ENCODE results near the gene C6. TPM values are rescaled to one million over a fixed set of nuclear protein-coding genes. Genes with fewer than 3 reads are reported as not detected.

The C6 gene
- polyA plus RNA-seq, 3 donors = not detected

DNA sequence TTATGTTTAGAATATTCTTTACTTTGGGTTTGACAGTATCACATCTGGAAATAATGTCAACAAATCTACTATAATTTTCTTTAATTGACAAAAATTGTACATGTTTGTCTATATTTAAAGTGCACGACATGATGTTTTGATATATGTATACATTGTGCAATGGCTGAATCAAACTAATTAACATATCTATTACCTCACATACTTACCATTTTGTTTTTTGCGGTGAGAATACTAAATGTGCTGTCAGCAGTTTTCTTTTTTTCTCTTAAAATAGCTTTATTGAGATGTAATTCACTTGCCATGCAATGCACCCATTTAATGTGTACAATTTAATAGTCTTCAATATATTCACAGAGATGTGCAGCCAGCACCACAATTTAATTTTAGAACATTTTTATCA lies 10.6 kb upstream of the C6 start:
- H3K36me3 ChIP-seq (replicated peaks in 1 of 2; ENCODE audit: control insufficient read depth in 1 of 2, insufficient read depth in 2 of 2, low read length in 2 of 2) = no peaks in the 10 kb centered on the region

DNA sequence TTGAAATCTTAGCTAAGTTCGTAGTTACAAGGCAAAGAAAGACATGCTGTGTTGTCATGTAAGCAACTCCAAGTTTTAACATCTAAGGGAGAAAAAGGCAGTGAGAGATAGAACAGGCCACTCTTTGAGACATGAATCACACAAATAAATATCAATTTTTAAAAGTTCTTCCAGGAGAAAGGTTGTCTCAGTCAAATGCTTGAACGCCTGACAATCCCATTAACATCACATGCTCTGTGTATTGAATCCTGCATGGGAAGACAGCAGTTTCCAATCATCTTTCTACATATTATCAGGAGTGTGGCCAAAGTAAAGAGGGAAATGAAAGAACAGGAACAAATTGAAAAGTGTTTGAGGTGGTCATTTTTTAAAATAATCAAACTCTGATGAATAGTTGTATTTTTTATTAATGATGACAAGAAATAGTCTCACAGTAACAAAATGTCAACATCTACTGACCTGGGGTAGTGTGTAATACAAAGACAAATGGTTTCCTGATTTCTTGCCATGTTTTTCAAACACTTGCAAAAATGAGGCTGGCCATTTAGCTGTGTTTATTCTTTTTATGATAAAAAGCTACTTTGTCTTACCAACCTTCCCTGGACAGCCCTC lies 6.4 kb upstream of the C6 start:
- Mint-ChIP-seq H3K36me3 (no peaks in the 10 kb centered on the region), H3K27ac (no peak overlapping the region), H3K4me1 (no peaks in the 10 kb centered on the region), H3K27me3 (ENCODE audit: low read depth in 3 of 3) (no peaks in the 10 kb centered on the region), H3K4me3 (no peak overlapping the region), H3K9me3 (peaks cover 0 to 3% (median 2%) of the 10 kb centered on the region in 7 donors)
- Histone ChIP-seq H4K20me1 (ENCODE audit: insufficient read depth, low read length) (no peaks in the 10 kb centered on the region), H3K79me2 (ENCODE audit: insufficient read depth, low read length) (no peaks in the 10 kb centered on the region), H2AFZ (ENCODE audit: insufficient read depth, low read depth, low read length, poor library complexity, severe bottlenecking) (no peak overlapping the region), H3K4me3 (replicated peaks in 1 of 3; ENCODE audit: low read depth in 2 of 3, low read length in 3 of 3) (no peak overlapping the region), H3K27ac (ENCODE audit: low read depth in 1 of 2, low read length in 2 of 2) (no peak overlapping the region), H3K9me3 (replicated peaks in 1 of 2; ENCODE audit: control insufficient read depth in 1 of 2, insufficient read depth in 1 of 2, low read length in 2 of 2) (peaks cover 0 to 6% of the 10 kb centered on the region in 2 donors), H3K9ac (ENCODE audit: insufficient read depth, low read length, poor library complexity, severe bottlenecking) (no peak overlapping the region), H3K4me2 (replicated peaks; ENCODE audit: extremely low read depth, low read length, poor library complexity, severe bottlenecking) (no peak overlapping the region), H3K36me3 (replicated peaks in 1 of 2; ENCODE audit: control insufficient read depth in 1 of 2, insufficient read depth in 2 of 2, low read length in 2 of 2) (no peaks in the 10 kb centered on the region), H3K27me3 (ENCODE audit: control insufficient read depth in 2 of 2, insufficient read depth in 2 of 2, low read length in 2 of 2) (no peaks in the 10 kb centered on the region), H3K4me1 (ENCODE audit: control insufficient read depth in 1 of 2, insufficient read depth in 2 of 2, low read length in 2 of 2) (no peaks in the 10 kb centered on the region)
- DNase-seq = no peak
- TF ChIP-seq, protein P1, sequence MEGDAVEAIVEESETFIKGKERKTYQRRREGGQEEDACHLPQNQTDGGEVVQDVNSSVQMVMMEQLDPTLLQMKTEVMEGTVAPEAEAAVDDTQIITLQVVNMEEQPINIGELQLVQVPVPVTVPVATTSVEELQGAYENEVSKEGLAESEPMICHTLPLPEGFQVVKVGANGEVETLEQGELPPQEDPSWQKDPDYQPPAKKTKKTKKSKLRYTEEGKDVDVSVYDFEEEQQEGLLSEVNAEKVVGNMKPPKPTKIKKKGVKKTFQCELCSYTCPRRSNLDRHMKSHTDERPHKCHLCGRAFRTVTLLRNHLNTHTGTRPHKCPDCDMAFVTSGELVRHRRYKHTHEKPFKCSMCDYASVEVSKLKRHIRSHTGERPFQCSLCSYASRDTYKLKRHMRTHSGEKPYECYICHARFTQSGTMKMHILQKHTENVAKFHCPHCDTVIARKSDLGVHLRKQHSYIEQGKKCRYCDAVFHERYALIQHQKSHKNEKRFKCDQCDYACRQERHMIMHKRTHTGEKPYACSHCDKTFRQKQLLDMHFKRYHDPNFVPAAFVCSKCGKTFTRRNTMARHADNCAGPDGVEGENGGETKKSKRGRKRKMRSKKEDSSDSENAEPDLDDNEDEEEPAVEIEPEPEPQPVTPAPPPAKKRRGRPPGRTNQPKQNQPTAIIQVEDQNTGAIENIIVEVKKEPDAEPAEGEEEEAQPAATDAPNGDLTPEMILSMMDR (IDR thresholded peaks at IDR 0.05) = no peak
- intact Hi-C loops (cut with micrococcal nuclease) = no loop called here
- WGBS (ENCODE audit: insufficient coverage) = no CpG with 5 or more reads among the region's 2 CpGs

More for the DNA sequence above, 10.6 kb upstream of the C6 start:
- H3K79me2 ChIP-seq (ENCODE audit: insufficient read depth, low read length) = no peaks in the 10 kb centered on the region
- intact Hi-C loops (cut with micrococcal nuclease) = no loop called here
- H3K27me3 ChIP-seq (ENCODE audit: control insufficient read depth in 2 of 2, insufficient read depth in 2 of 2, low read length in 2 of 2) = no peaks in the 10 kb centered on the region
- H3K4me3 ChIP-seq (replicated peaks in 1 of 3; ENCODE audit: low read depth in 2 of 3, low read length in 3 of 3) = no peak overlapping the region
- H4K20me1 ChIP-seq (ENCODE audit: insufficient read depth, low read length) = no peaks in the 10 kb centered on the region
- H3K9ac ChIP-seq (ENCODE audit: insufficient read depth, low read length, poor library complexity, severe bottlenecking) = no peak overlapping the region
- no peak overlapping the region for H2AFZ ChIP-seq (ENCODE audit: insufficient read depth, low read depth, low read length, poor library complexity, severe bottlenecking)
- no peak overlapping the region for H3K27ac ChIP-seq (ENCODE audit: low read depth in 1 of 2, low read length in 2 of 2)
- TF ChIP-seq, protein P1 (IDR thresholded peaks at IDR 0.05) = no peak
- Mint-ChIP-seq H3K9me3 (peaks cover 0 to 6% (median 2%) of the 10 kb centered on the region in 7 donors), H3K27ac (no peak overlapping the region), H3K4me3 (no peak overlapping the region), H3K4me1 (no peaks in the 10 kb centered on the region), H3K36me3 (no peaks in the 10 kb centered on the region), H3K27me3 (ENCODE audit: low read depth in 3 of 3) (no peaks in the 10 kb centered on the region)
- DNase-seq = no peak
- H3K4me2 ChIP-seq (replicated peaks; ENCODE audit: extremely low read depth, low read length, poor library complexity, severe bottlenecking) = no peak overlapping the region
- WGBS (ENCODE audit: insufficient coverage) = no CpG with 5 or more reads among the region's 2 CpGs
- no peaks in the 10 kb centered on the region for H3K4me1 ChIP-seq (ENCODE audit: control insufficient read depth in 1 of 2, insufficient read depth in 2 of 2, low read length in 2 of 2)
- peaks cover 2 to 5% of the 10 kb centered on the region in 2 donors for H3K9me3 ChIP-seq (replicated peaks in 1 of 2; ENCODE audit: control insufficient read depth in 1 of 2, insufficient read depth in 1 of 2, low read length in 2 of 2)
